Retinal pigment epithelial cell (primary cell): ENCODE data around the gene TMEM154.

Experiments used
- DNase-seq: peaks from one replicate; pipeline ENCODE4 v3.0.0-alpha.2; 2010; ENCODE audit warnings: low read depth
- H3K4me3 ChIP-seq: 2 replicates; pipeline ENCODE4 v1.5.1; 2011; ENCODE audit warnings: mild to moderate bottlenecking, low read length, control low read depth, moderate library complexity
- CTCF ChIP-seq: conservative IDR thresholded peaks from 2 replicates; pipeline ENCODE4 v1.5.1; 2011; ENCODE audit warnings: low read depth, low read length, control low read depth, inconsistent platforms

TMEM154 gene

GRCh38 chr4:152594978-152595925 is 84.5 kb downstream of the TMEM154 start:
- TF ChIP-seq CTCF: no peak
- H3K4me3 ChIP-seq: no peak overlapping the region
- DNase-seq: no peak

- H3K4me3 ChIP-seq: no peak overlapping the region
- TF ChIP-seq CTCF: no peak
- DNase-seq: no peak
Measured at GRCh38 chr4:152594057-152594456, 85.7 kb downstream of the TMEM154 start.

- no peak for DNase-seq
- TF ChIP-seq CTCF: no peak
- no peak overlapping the region for H3K4me3 ChIP-seq
Measured at GRCh38 chr4:152591876-152592275, 87.9 kb downstream of the TMEM154 start.

GRCh38 chr4:152591396-152591795 is 88.4 kb downstream of the TMEM154 start:
- peak overlapping the region; percentile 26 for H3K4me3 ChIP-seq
- TF ChIP-seq CTCF: no peak
- DNase-seq: no peak

- peak; percentile 98 for DNase-seq
Measured at GRCh38 chr4:152590179-152591031, 89.4 kb downstream of the TMEM154 start.

GRCh38 chr4:152588869-152589268 is 90.9 kb downstream of the TMEM154 start:
- DNase-seq: no peak
- H3K4me3 ChIP-seq: no peak overlapping the region
- TF ChIP-seq CTCF: no peak

More at GRCh38 chr4:152590179-152591031, 89.4 kb downstream of the TMEM154 start:
- no peak for TF ChIP-seq CTCF
- H3K4me3 ChIP-seq: no peak overlapping the region
